ENCODE data around the gene CLNS1A. TPM values are rescaled to one million over a fixed set of nuclear protein-coding genes. Genes with fewer than 3 reads are reported as not detected.

The CLNS1A gene
- total and polyA plus RNA-seq, 9 of the 15 experiments (the other 6 are each of a cell fraction or from before 2014, with no cell fraction given): 146 to 472 (median 345) TPM

GRCh38 chr11:77647654-77648305 lies 10.2 kb upstream of the CLNS1A start:
- Histone ChIP-seq H3K9me1 (ENCODE audit: control insufficient read depth, insufficient read depth, low read length) (no peaks in the 10 kb centered on the region), H3K4me1 (replicated peaks in 1 of 2; ENCODE audit: control insufficient read depth in 2 of 2, insufficient read depth in 2 of 2, low read length in 2 of 2) (peaks cover 9 to 26% of the 10 kb centered on the region in 2 experiments; a peak in 3 of 5 replicates), H3K36me3 (ENCODE audit: control insufficient read depth, insufficient read depth, low read length) (no peaks in the 10 kb centered on the region), H3K4me2 (ENCODE audit: insufficient read depth, low read length) (no peak overlapping the region), H3K9me3 (replicated peaks; ENCODE audit: control insufficient read depth, insufficient read depth, low read depth, low read length) (no peaks in the 10 kb centered on the region), H3K27me3 (ENCODE audit: control insufficient read depth in 2 of 2, insufficient read depth in 2 of 2, low read length in 2 of 2) (no peaks in the 10 kb centered on the region), H2AFZ (ENCODE audit: low read depth, low read length) (peak overlapping the region; percentile 22; the same call in 1 of the 2 replicates), H3K27ac (ENCODE audit: extremely low read depth, low read depth, low read length) (no peak overlapping the region), H3K9ac (ENCODE audit: insufficient read depth in 1 of 2, low read depth in 2 of 2, low read length in 2 of 2) (no peak overlapping the region), H4K20me1 (replicated peaks; ENCODE audit: control insufficient read depth, insufficient read depth, low read length) (no peaks in the 10 kb centered on the region), H3K4me3 (no peak overlapping the region), H3K79me2 (ENCODE audit: control insufficient read depth, insufficient read depth, low read length) (no peaks in the 10 kb centered on the region)
- ATAC-seq: no peak
- no TSS peak for BruUV-seq (replicated peaks)
- CTCF ChIA-PET (ENCODE audit: low intra/inter-chr PET ratio): no interaction called here
- no peak for DNase-seq (ENCODE audit: extremely low read depth in 1 of 4, low spot score in 3 of 4)
- POLR2A ChIA-PET: interaction anchor here (1.0 to 2.4 kb wide), 2 partner anchors 10 to 11 kb away, joined by 3 to 13 read pairs; partner anchors contain the start of gene CLNS1A
- intact Hi-C loops (cut with micrococcal nuclease) (no loop called here), in situ Hi-C loops (cut with MboI) (no loop called here)
- no peak for TF ChIP-seq HEY1 (CRISPR knock-in tag; IDR thresholded peaks at IDR 0.05; ENCODE audit: borderline replicate concordance)
- no peak for TF ChIP-seq ETV6 (IDR thresholded peaks at IDR 0.05; ENCODE audit: borderline replicate concordance in 1 of 2, low read depth in 2 of 2, low read length in 1 of 2)
- no peak for TF ChIP-seq ETV6 (CRISPR knock-in tag; IDR thresholded peaks at IDR 0.05; ENCODE audit: borderline replicate concordance)
- no peak for TF ChIP-seq PRPF4 (IDR thresholded peaks at IDR 0.05; ENCODE audit: insufficient read depth, low read depth, low read length, poor library complexity, severe bottlenecking)
- TF ChIP-seq CXXC5 (CRISPR knock-in tag; IDR thresholded peaks at IDR 0.05): no peak
- TF ChIP-seq, protein P1, sequence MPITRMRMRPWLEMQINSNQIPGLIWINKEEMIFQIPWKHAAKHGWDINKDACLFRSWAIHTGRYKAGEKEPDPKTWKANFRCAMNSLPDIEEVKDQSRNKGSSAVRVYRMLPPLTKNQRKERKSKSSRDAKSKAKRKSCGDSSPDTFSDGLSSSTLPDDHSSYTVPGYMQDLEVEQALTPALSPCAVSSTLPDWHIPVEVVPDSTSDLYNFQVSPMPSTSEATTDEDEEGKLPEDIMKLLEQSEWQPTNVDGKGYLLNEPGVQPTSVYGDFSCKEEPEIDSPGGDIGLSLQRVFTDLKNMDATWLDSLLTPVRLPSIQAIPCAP (CRISPR knock-in tag; IDR thresholded peaks at IDR 0.05; ENCODE audit: borderline replicate concordance): no peak
- no peak for TF ChIP-seq NFIC (IDR thresholded peaks at IDR 0.05)
- TF ChIP-seq E2F1 (CRISPR knock-in tag; IDR thresholded peaks at IDR 0.05): no peak
- TF ChIP-seq HDGF (IDR thresholded peaks at IDR 0.05): no peak
- no peak for TF ChIP-seq SOX6 (IDR thresholded peaks at IDR 0.05)
- TF ChIP-seq ZFPM2 (CRISPR knock-in tag; IDR thresholded peaks at IDR 0.05): no peak
- TF ChIP-seq, protein P2, sequence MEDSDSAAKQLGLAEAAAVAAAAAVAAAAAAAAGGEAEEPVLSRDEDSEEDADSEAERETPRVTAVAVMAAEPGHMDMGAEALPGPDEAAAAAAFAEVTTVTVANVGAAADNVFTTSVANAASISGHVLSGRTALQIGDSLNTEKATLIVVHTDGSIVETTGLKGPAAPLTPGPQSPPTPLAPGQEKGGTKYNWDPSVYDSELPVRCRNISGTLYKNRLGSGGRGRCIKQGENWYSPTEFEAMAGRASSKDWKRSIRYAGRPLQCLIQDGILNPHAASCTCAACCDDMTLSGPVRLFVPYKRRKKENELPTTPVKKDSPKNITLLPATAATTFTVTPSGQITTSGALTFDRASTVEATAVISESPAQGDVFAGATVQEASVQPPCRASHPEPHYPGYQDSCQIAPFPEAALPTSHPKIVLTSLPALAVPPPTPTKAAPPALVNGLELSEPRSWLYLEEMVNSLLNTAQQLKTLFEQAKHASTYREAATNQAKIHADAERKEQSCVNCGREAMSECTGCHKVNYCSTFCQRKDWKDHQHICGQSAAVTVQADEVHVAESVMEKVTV (CRISPR knock-in tag; IDR thresholded peaks at IDR 0.05): no peak
- no peak for TF ChIP-seq MAZ (CRISPR knock-in tag; conservative IDR thresholded peaks at IDR 0.05 in 1 of 2, IDR thresholded peaks at IDR 0.05 in 1 of 2)
- no peak for TF ChIP-seq MYC (IDR thresholded peaks at IDR 0.05; ENCODE audit: low read depth, low read length)
- TF ChIP-seq MYC (CRISPR knock-in tag; IDR thresholded peaks at IDR 0.05; ENCODE audit: borderline replicate concordance, low read depth): no peak
- no peak for TF ChIP-seq KLF1 (tag; IDR thresholded peaks at IDR 0.05)
- no peak for FAIRE-seq
- WGBS (ENCODE audit: insufficient coverage, low coverage, missing lambda C conversion rate): 28% methylated on average over 3 of the region's 3 CpGs

All from K562 (cell line).